Iris pigment epithelial cell (primary cell): ENCODE measurements around the gene GJA1.
A peak's percentile ranks its signal among the peaks of the same experiment; 100 is the strongest.

ENCODE experiments used
- DNase-seq: peaks from one replicate; pipeline ENCODE4 v3.0.0-alpha.2; 2011; ENCODE audit warnings: low read depth

The GJA1 gene

DNA sequence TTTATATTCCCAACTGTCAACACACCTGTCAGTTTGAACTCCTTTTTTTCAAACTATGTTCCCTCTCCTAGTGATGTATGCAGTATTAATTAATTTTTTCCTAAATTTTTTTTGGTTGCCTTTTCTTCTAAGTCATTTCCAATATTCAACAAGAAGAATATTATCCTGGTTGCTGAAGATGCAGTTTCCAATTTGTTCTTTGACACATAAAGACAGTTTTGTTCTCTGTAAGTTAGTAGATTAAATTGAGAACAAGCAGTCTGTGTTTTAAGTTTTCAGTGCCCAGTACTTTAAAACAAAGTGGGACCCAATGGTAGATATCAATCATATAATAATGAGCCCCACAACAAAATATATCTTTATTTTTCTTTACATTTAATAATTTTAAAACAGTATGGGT lies 47.3 kb downstream of the GJA1 start:
- DNase-seq: no peak

DNA sequence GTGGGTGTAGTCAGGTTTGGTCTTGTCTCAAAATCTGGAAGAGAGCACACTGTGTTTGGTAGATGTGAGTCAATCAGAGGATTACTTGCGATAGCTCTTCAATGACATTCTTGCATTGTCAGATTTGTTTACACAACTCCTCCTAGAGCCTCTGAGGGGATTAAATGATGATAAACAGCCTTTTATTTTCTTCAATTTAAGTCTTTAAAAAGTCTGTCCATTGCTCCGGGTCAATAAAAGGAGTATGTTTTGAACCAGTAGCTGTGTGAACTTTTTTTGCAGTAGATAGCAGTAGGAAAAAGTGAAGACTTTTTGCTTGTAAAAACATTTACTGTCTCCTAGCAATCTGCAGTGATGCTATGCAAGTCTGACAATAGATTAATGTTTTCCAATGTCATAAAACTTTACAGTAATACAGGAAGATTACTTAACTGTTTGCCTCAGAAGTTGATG lies 49.9 kb downstream of the GJA1 start:
- DNase-seq: peak; percentile 73

DNA sequence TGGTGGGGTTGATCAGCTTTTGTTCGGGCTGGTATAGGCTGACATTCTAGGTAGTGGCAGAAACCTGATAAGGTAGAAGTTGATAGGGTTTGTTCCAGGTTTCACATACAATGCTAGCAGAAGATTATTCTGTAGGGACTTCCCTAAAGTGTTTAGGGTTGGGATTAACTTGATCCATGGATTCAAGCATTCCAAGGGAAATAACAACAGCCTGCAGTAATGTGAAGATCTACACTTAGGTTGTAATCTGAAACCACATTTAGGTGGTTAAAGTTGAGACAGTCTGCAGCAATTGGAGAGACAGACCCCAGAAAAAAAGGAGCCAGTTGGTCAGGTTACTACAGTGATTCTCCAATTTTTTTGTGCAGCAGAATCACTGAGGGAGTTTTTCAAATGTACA lies 56.1 kb downstream of the GJA1 start:
- peak; percentile 6 for DNase-seq

DNA sequence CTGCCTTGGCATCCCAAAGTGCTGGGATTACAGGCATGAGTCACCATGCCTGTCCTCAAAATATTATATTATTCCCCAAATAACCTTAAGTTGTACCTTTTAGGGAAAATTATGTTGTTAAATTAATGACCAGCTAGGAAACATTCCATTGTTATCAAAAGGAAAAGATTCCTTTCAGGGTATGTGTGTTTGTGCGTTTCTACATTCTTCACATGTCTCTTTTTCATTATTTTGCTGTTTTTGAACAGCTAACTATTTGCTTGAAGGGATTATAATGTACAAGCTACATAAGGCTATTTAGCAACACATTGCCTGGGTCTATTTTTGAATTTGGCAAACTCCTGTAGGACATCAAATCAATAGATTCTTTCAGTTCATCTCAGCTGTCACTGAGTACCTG lies 57.1 kb downstream of the GJA1 start:
- DNase-seq: peak; percentile 10

DNA sequence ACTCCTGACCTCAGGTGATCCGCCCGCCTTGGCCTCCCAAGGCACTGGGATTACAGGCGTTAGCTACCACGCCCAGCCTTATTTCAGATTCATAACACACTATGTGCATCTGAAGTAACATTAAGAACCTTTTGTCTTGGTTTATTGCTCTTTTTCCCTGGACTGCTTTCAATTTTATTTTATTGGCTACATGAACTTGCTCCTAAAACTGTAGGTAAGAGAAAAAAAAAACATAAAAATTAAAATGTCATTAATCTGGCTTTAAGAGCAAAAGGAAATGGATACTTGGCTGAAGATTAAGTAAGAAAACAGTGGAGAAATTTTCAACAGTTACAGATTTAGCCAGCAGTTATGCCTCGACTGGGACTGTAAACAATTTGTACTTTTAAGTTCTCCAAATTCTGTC lies 62.5 kb downstream of the GJA1 start:
- DNase-seq: no peak

DNA sequence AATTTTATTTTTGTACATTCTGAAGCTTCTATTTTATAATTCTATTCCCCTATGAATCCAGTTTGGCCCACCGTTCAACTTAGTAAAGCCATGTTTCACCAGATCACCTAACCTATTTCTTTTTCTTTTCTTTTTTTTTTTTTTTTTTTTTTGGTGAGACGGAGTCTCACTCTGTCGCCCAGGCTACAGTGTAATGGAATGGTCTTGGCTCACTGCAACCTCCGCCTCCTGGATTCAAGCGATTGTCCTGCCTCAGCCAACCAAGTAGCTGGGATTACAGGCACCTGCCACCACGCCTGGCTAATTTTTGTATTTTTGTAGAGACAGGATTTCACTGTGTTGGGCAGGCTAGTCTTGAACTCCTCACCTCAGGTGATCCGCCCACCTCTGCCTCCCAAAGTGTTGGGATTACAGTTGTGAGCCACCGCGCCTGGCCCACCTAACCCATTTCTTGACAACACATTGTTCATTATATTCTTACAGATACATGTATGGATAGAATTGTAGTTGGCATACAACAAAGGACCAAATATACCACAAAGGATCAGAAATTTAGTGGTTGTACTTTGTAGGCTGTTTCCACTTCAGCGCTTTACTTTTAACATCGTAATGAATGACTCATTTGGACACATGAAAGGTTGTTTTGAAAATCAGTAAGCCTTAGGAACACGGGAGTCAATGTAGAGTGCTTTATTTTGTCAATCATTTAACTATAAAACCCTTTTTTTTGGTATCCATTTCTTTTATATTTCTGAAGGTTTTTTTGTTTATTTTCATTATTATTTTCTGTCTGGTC lies 63.2 kb downstream of the GJA1 start:
- peak; percentile 47 for DNase-seq
